OCI-LY3 (cell line): ENCODE measurements around the gene SLC1A5.

Experiments
- EZH2phosphoT487 ChIP-seq: fragments of 200-600 bp; shearing (Covaris generic); IDR thresholded peaks from 2 replicates; pipeline ENCODE4 v1.6.1; 2018; ENCODE audit warnings: antibody characterized with exemption, mixed run types, low read depth
- TF ChIP-seq, protein P1 (sequence below): fragments of 200-600, 300-600 bp; sonication (generic); IDR thresholded peaks from 2 replicates; pipeline ENCODE4 v1.5.1; 2014; ENCODE audit warnings: antibody characterized with exemption, low read length, low read depth

DNA sequence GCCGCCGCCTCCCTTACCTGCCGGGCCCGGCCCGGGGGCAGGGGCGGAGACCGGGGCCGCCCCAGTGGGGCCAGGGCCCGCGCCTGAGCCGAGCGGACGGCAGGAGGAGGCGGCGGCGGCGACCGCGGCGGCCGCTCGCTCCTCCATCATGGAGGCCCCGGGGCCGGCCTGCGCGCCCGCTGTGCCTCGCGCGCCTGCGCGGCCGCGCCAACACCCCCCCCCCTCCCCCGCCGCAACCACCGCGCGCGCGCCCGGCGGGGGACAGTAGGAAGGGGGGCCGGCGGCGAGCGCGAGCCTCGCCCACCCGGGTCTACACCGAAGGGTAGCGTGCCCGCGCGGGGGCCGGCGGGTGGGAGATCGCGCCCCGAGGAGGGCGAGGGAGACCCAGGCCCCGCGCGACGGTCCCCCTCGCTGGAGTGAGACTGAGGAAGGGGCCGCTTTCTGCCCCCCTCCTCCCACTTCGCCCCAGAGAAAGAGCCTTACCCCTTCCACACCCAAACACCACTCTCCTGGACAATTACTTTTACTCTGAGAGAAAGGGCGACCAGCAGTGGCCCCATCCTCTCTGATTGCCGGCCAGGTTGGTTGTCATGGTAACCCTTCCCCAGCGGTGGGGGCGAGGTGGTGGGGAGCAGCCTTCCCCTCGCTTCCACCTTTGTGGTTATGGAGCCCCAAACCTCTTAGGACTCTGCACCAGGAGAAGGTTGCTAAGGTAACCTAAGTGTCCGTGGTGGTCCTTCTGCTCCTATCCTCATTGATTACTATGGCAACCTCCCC lies 41.9 kb downstream of the SLC1A5 start, which contains the start of gene STRN4:
- TF ChIP-seq, protein P1, sequence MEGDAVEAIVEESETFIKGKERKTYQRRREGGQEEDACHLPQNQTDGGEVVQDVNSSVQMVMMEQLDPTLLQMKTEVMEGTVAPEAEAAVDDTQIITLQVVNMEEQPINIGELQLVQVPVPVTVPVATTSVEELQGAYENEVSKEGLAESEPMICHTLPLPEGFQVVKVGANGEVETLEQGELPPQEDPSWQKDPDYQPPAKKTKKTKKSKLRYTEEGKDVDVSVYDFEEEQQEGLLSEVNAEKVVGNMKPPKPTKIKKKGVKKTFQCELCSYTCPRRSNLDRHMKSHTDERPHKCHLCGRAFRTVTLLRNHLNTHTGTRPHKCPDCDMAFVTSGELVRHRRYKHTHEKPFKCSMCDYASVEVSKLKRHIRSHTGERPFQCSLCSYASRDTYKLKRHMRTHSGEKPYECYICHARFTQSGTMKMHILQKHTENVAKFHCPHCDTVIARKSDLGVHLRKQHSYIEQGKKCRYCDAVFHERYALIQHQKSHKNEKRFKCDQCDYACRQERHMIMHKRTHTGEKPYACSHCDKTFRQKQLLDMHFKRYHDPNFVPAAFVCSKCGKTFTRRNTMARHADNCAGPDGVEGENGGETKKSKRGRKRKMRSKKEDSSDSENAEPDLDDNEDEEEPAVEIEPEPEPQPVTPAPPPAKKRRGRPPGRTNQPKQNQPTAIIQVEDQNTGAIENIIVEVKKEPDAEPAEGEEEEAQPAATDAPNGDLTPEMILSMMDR: no peak
- no peak for TF ChIP-seq EZH2phosphoT487
